Naive thymus-derived CD8-positive, alpha-beta T cell (primary cell): ENCODE results near the gene PARK7. TPM values are rescaled to one million over a fixed set of nuclear protein-coding genes. Genes with fewer than 3 reads are reported as not detected.

Experiments used
- ATAC-seq, 2 donors: fragments of 150-1000 bp; cut with Tn5 transposase in 1 of 2; sonication (Bioruptor Pico), chemical (Tn5 transposase) in 1 of 2; 1 replicate in 1 of 2; 2 replicates in 1 of 2; pipeline ENCODE4 v1.10.0; 2021; ENCODE audit warnings: mild to moderate bottlenecking in 2 of 2, moderate library complexity in 2 of 2
- POLR2A ChIA-PET: fragments of 350-600 bp; sonication (Branson Sonifier 250); formaldehyde crosslinking; loops from one replicate; lab custom pipeline; 2021; ENCODE audit warnings: antibody characterized with exemption; lab: Charles Lee
- DNase-seq, 10 donors: peaks; one replicate each; pipeline versions ENCODE4 v3.0.0 to v3.0.0-alpha.2; 2020 to 2022
- H3K27ac Mint-ChIP-seq, 10 donors: one replicate each; pipeline ENCODE4 v1.8.0; 2020 to 2022; ENCODE audit warnings: mild to moderate bottlenecking in 10 of 10, mixed read lengths in 10 of 10, moderate library complexity in 4 of 10, inconsistent platforms in 1 of 10
- H3K27me3 Mint-ChIP-seq, 5 donors: one replicate each; pipeline ENCODE4 v1.8.0; 2021 to 2022; ENCODE audit warnings: mixed read lengths in 5 of 5
- H3K36me3 Mint-ChIP-seq, 3 donors: one replicate each; pipeline ENCODE4 v1.8.0; 2020 to 2022; ENCODE audit warnings: mixed read lengths in 3 of 3, mild to moderate bottlenecking in 2 of 3, inconsistent platforms in 1 of 3
- H3K4me1 Mint-ChIP-seq, 4 donors: one replicate each; pipeline ENCODE4 v1.8.0; 2021 to 2022; ENCODE audit warnings: mixed read lengths in 4 of 4
- H3K4me3 Mint-ChIP-seq, 10 donors: one replicate each; pipeline ENCODE4 v1.8.0; 2020 to 2022; ENCODE audit warnings: mild to moderate bottlenecking in 10 of 10, mixed read lengths in 10 of 10, moderate library complexity in 6 of 10, inconsistent platforms in 1 of 10
- H3K9me3 Mint-ChIP-seq, 9 donors: one replicate each; pipeline ENCODE4 v1.8.0; 2020 to 2022; ENCODE audit warnings: mixed read lengths in 9 of 9, mild to moderate bottlenecking in 3 of 9, inconsistent platforms in 1 of 9, moderate library complexity in 1 of 9
- polyA plus RNA-seq, 3 donors: library from polyadenylated mRNA; unstranded; fragments of 300-500 nt; fragmentation: Illumina TruSeq; gene quantifications; one replicate each; pipeline ENCODE4 v1.2.3, GENCODE V29; 2021
- total RNA-seq, 8 experiments: library from RNA in 2 of 8; stranded (reverse) in 2 of 8; gene quantifications; one replicate each; pipeline ENCODE4 v1.2.3 and lab custom pipeline; 2021 to 2026

Gene PARK7
- total and polyA plus RNA-seq, 5 experiments from 2014 or later, result 110 to 348 (median 318) TPM

DNA sequence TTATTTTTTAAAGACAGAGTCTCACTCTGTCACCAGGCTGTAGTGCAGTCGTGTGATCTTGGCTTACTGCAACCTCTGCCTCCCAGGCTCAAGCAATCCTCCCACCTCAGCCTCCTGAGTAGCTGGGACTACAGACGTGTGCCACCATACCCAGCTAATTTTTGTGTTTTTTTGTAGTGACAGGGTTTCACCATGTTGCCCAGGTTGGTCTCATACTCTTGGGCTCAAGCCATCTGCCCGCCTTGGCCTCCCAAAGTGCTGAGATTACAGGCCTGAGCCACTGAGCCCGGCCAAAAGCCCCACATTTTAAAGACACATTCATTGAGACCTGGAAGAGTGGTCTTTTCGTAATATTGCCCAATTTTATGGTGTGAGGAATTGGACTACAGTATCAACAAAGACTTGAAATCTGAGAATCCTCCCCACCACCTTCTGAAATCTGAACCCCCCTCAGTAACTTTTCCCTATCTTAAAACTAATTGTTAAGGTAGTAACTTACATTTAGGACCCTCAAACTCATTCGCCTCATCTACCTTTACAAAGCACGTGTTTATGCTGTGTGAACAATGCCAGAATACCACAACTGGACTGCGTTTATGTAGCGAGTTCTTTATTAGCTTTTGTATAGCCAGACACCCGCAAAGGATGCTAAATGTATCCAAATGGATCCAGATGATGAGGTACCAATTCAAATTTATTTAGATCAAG, 61.9 kb downstream of the PARK7 start:
- POLR2A ChIA-PET, result no interaction called here
- H3K27me3 Mint-ChIP-seq, result peaks cover 12 to 42% (median 18%) of the 10 kb centered on the region in 5 donors
- no peak overlapping the region for H3K27ac Mint-ChIP-seq
- DNase-seq, result no peak
- no peak for ATAC-seq
- H3K36me3 Mint-ChIP-seq, result no peaks in the 10 kb centered on the region
- no peaks in the 10 kb centered on the region for H3K9me3 Mint-ChIP-seq
- H3K4me3 Mint-ChIP-seq, result no peak overlapping the region
- peaks cover 11 to 16% (median 13%) of the 10 kb centered on the region in 4 donors for H3K4me1 Mint-ChIP-seq

DNA sequence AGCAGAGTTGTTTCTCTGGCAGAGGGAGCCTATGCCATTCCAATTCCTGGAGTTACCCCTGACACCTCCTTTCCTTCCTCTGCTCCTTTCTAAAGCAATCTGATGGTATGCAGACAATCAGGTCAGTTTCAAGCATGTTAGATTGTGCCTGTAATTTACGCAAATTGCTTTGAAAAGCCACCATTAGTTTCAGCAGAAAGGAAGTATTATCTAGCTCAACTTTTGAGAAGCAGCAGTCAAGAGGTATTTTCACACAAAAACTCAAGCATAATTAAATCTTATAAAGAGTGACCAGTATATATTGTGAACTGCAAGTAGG, 62.4 kb downstream of the PARK7 start:
- H3K4me3 Mint-ChIP-seq, result peak overlapping the region in 1 of 10 donors; percentile 26
- peaks cover 11 to 16% (median 13%) of the 10 kb centered on the region in 4 donors for H3K4me1 Mint-ChIP-seq
- H3K36me3 Mint-ChIP-seq, result no peaks in the 10 kb centered on the region
- peaks cover 8 to 39% (median 15%) of the 10 kb centered on the region in 5 donors for H3K27me3 Mint-ChIP-seq
- ATAC-seq, result no peak
- no peaks in the 10 kb centered on the region for H3K9me3 Mint-ChIP-seq
- no peak for DNase-seq
- POLR2A ChIA-PET, result interaction anchor here (0.5 kb wide), 1 partner anchor 148 kb away, joined by 4 read pairs; no protein-coding TSS in a partner anchor
- no peak overlapping the region for H3K27ac Mint-ChIP-seq

DNA sequence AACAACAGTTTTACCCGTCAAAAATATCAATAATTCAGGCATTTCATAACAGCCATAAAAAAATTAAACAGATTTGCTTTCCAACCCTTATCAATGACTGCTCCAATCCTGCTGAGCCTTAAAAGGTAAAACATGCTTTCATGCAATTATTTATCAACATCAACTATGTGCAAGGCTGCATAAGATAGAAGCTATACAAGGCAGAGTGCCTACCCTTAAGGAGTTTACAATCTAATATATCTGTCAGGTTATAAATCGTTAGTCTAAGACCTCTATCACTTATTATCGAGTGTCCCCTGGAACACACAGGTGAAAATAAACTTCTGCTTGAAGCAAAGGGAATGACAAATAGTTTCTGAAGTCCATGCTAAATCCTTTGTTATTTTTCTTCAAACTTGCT, 62.8 kb downstream of the PARK7 start:
- ATAC-seq, result no peak
- POLR2A ChIA-PET, result interaction anchor here (0.5 kb wide), 1 partner anchor 148 kb away, joined by 4 read pairs; no protein-coding TSS in a partner anchor
- Mint-ChIP-seq H3K4me3 (peak overlapping the region in 1 of 10 donors; percentile 26), H3K27me3 (peaks cover 5 to 36% (median 14%) of the 10 kb centered on the region in 5 donors), H3K4me1 (peaks cover 11 to 16% (median 13%) of the 10 kb centered on the region in 4 donors), H3K36me3 (no peaks in the 10 kb centered on the region), H3K27ac (no peak overlapping the region), H3K9me3 (no peaks in the 10 kb centered on the region)
- no peak for DNase-seq

DNA sequence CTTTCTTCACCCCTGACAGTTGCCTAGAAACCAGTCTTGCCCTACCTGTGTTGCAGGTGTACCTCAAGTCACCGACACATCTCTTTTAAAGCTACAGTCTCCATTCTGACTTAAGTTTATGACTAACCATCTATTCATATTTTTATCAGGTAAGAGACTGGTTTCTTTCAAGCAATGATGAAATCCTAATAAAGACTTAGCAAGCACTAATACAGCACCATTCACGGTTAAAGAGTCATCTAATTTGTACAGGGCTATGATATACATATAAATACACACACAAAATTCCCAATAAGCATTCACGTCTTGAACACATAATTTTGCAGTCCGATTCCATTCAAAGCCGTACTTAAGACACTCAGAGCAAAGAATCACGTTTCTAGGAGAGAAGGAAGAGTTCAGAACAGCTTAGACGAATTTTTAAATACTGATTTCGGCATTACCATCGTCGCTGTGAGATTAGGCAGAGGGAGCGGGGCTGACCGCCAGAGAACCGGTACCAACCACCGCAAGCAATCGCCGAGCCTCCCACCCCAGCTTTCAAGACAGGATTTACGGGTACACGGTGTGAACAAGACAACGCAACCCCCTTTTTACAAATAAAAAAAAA, 63.7 kb downstream of the PARK7 start:
- H3K4me3 Mint-ChIP-seq, result peak overlapping the region; percentile 72 to 92 (median 86)
- peaks cover 5 to 33% (median 14%) of the 10 kb centered on the region in 5 donors for H3K27me3 Mint-ChIP-seq
- DNase-seq, result peak in 3 of 10 donors; percentile 0 to 28 (median 10)

DNA sequence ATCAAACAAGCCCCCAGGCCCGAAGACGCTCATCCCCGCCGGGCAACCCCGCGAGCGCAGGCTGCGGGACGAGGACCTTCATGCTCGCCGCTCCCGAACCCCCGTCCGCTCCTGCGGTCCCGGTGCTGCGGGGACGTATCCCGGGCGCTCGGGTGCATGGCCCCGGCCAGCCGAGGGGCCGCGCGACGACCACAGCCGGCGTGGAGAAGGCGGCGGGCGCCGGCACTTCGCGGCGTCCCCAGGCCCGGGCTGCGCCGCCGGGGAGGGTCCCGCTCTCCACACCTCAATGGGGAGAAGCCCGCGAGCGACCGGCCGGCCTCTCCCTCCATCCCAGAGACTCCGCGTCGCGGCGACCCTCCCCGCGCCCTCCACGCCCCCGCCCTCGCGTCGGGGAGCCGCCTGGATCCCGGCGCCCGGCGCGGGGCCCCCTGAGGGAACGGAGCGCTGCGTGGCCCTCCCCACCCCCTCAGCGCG, 64.2 kb downstream of the PARK7 start:
- DNase-seq, result peak in 4 of 10 donors; percentile 3 to 23 (median 16)
- Mint-ChIP-seq H3K36me3 (no peaks in the 10 kb centered on the region), H3K9me3 (no peaks in the 10 kb centered on the region), H3K4me1 (peaks cover 11 to 16% (median 11%) of the 10 kb centered on the region in 4 donors), H3K4me3 (peak overlapping the region; percentile 72 to 92 (median 86)), H3K27ac (peak overlapping the region in 9 of 10 donors; percentile 40 to 91 (median 71)), H3K27me3 (peaks cover 5 to 32% (median 14%) of the 10 kb centered on the region in 5 donors)
- ATAC-seq, result peak; percentile 16 to 46
- POLR2A ChIA-PET, result interaction anchor here (2.0 kb wide), 1 partner anchor 292 kb away, joined by 9 read pairs; the partner anchor contains the start of gene SLC45A1

More for the DNA sequence above, 63.7 kb downstream of the PARK7 start:
- peak in 1 of 2 donors; percentile 1 for ATAC-seq
- Mint-ChIP-seq H3K36me3 (no peaks in the 10 kb centered on the region), H3K27ac (peak overlapping the region in 9 of 10 donors; percentile 40 to 91 (median 71)), H3K4me1 (peaks cover 11 to 16% (median 11%) of the 10 kb centered on the region in 4 donors), H3K9me3 (no peaks in the 10 kb centered on the region)
- POLR2A ChIA-PET, result interaction anchor here (2.0 kb wide), 1 partner anchor 293 kb away, joined by 9 read pairs; the partner anchor contains the start of gene SLC45A1

DNA sequence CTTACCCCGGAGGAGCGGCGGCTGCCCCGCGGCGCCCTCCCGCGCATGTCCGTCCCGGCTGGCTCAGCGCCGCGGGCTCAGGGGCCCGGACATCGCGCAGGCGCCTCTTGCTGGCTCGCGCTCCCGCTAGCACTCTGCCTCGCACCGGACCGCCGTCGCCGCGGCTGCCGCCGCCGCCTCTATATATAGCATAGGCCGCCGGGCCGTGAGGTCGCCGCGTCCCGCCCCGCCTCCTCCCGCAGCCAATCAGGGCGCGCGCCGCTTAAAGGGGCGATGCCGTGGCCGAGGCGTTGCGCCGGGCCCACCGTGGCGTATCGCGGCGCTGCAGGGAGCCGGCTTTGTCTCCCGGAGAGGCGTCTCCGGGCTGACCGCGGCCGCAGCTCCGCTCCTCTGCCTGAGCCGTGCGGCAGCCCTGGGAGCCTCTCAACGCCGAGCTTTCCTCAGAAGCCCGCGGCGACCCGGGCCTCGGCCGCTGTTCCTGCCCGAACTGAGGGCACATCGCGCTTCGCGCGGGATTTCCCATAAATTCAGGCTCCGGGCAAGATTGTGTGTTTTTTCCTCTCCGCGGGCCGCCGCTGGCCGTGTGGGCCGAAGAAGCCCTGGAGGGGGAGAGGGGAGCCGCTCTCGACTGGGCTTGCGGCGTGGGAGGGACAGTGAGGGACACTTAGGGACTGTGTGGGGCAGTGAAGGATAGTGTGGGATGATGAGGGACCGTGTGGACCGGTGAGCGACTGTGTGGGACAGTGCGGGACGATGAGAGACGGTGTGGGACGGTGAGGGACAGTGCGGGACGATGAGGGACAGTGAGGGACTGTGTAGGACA, 64.9 kb downstream of the PARK7 start, which contains the start of gene ERRFI1:
TSS of gene ERRFI1 (minus strand) at position 157 of the 823 bp plus-strand sequence. CDS start 10,690 bp downstream, outside the sequence.
- Mint-ChIP-seq H3K36me3 (no peaks in the 10 kb centered on the region), H3K9me3 (no peaks in the 10 kb centered on the region), H3K4me1 (peaks cover 11 to 16% (median 11%) of the 10 kb centered on the region in 4 donors), H3K27me3 (peaks cover 5 to 28% (median 14%) of the 10 kb centered on the region in 5 donors), H3K4me3 (peak within 1 kb of the TSS; percentile 72 to 92 (median 86)), H3K27ac (peak within 1 kb of the TSS; percentile 63 to 91 (median 80))
- POLR2A ChIA-PET, result interaction anchor here (1.1 to 2.0 kb wide), 2 partner anchors 11 to 291 kb away, joined by 3 to 9 read pairs; partner anchors contain the start of gene SLC45A1
- ATAC-seq (peak; percentile 91 to 93), DNase-seq (peak; percentile 74 to 90 (median 81))

DNA sequence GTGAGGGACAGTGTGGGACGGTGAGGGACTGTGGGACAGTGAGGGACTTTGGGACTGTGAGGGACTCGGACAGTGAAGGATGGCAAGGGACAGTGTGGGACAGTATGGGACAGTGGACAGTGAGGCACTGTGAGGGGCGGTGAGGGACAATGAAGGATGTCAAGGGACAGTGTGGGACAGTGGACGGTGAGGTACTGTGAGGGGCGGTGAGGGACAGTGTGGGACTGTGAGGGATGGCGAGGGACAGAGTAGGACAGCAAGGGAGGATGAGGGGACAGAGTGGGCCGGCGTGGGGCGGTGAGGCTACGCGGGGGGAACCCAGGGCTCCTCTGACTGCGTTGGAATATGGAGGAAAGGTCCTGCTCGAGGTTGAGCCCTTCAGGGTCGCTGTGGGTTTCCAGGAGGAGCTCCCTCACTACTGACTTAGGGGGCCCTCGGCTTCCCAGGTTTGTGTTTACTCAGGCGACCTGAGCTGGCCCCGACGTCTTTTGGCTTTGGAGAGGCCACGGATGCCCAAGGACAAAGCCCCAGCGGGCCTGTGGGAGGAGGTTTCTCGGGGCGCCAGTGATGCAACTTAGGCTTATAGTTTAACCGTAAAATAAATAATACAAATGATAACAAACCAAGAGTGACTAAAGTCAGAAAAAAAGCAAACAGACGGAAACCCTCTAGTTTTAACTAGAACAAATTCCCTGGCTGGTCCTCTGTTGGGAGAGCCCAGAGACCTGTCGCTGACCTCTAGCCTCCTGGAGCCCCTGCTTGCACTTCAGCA, 65.7 kb downstream of the PARK7 start:
- DNase-seq, result no peak
- Mint-ChIP-seq H3K36me3 (no peaks in the 10 kb centered on the region), H3K4me3 (peak overlapping the region; percentile 69 to 88 (median 80)), H3K27ac (peak overlapping the region in 9 of 10 donors; percentile 63 to 90 (median 70)), H3K9me3 (no peaks in the 10 kb centered on the region), H3K4me1 (peaks cover 11 to 16% (median 11%) of the 10 kb centered on the region in 4 donors), H3K27me3 (peaks cover 5 to 26% (median 14%) of the 10 kb centered on the region in 5 donors)
- ATAC-seq, result no peak
- POLR2A ChIA-PET, result interaction anchor here (1.1 to 2.0 kb wide), 2 partner anchors 12 to 291 kb away, joined by 3 to 9 read pairs; partner anchors contain the start of gene SLC45A1

DNA sequence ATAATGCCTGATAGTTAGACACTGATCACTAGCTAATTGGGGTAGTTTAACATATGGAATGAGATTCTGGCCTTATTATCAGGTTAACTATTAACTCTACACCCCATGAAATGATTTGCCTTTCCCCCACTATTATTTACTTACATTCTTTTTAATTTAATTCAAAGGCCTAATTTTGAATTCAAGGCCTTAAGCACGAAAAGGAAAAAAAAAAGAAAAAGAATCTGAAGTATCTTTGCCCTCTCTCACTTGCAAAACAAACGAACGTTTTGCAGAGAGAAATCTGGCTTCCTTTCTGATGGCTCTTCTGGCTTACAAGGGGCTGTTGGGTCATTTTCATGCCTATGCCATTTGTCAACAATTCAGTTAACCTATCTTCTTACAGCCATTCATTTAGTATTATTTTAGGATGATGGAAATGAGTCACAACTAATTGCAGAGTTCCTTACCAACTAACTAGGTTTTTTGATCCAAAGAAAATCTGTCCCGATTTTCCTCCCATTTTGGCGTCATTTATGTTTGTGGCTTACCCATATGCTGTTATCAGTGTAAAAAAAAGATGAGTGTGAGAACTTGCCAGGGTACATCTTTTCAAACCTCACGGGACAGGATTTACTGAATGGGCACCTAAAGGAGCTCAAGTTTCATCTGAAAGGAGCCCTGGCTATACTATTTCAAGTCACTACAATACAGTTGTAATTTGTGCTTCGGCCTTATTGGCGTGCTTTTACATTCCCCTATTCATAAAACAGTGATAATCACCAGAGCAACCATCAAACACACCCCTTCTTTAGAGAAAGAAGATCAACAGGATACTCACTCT, 66.4 kb downstream of the PARK7 start:
- DNase-seq, result no peak
- H3K27me3 Mint-ChIP-seq, result peaks cover 5 to 20% (median 14%) of the 10 kb centered on the region in 5 donors
- H3K36me3 Mint-ChIP-seq, result no peaks in the 10 kb centered on the region
- H3K4me3 Mint-ChIP-seq, result peak overlapping the region in 4 of 10 donors; percentile 16 to 72 (median 49)
- no peak overlapping the region for H3K27ac Mint-ChIP-seq
- ATAC-seq, result no peak
- peaks cover 10 to 16% (median 11%) of the 10 kb centered on the region in 4 donors for H3K4me1 Mint-ChIP-seq
- POLR2A ChIA-PET, result no interaction called here
- H3K9me3 Mint-ChIP-seq, result no peaks in the 10 kb centered on the region

DNA sequence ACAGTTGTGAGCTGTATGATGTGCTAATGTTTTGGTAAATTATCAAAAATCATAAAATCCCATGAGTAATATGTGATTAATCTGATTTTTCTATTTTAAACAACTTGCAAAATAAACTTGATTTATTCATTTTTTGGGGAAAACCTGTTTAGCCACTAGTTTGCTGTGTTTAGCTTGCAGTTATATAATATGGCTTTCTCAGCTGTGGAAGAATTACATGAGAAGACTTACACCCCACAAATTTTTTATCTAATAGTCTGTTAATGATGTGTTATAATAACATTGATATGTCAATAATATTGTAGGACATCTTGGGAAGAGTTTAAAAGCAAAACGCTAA, 67.0 kb downstream of the PARK7 start:
- no peaks in the 10 kb centered on the region for H3K36me3 Mint-ChIP-seq
- POLR2A ChIA-PET, result no interaction called here
- no peak overlapping the region for H3K4me3 Mint-ChIP-seq
- peaks cover 10 to 16% (median 11%) of the 10 kb centered on the region in 4 donors for H3K4me1 Mint-ChIP-seq
- DNase-seq, result no peak
- no peak for ATAC-seq
- no peaks in the 10 kb centered on the region for H3K9me3 Mint-ChIP-seq
- no peak overlapping the region for H3K27ac Mint-ChIP-seq
- peaks cover 5 to 20% (median 14%) of the 10 kb centered on the region in 5 donors for H3K27me3 Mint-ChIP-seq

DNA sequence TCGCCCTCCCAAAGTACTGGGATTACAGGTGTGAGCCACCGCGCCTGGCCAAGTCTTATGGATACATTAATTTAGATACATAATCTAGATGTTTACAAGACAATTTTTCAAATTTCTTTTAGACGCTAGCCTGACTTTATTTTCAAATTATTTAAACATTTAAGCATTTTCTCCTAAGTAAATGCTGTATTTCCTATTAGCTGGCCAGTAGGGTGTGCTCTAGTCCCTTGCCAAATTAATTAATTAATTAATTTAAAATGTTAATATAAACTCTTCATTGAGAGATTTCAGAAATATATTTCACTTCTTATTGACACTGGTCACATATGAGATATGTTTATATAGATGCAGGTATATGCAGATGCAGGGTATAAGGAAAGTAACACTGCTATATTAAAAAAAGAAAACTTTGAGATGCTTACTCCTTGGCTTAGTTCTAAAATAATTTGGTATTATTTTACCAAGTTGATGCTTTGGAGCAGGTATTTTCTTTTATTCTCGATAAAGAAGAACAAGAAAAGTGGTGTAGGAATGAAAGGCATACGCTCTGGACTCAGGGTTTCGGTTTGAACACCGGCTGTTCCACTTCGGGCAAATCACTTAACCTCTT, 69.8 kb downstream of the PARK7 start:
- peak in 4 of 10 donors; percentile 17 to 47 (median 42) for DNase-seq
- Mint-ChIP-seq H3K9me3 (no peaks in the 10 kb centered on the region), H3K27me3 (peaks cover 0 to 8% (median 7%) of the 10 kb centered on the region in 5 donors), H3K4me3 (no peak overlapping the region), H3K36me3 (no peaks in the 10 kb centered on the region), H3K27ac (no peak overlapping the region), H3K4me1 (peaks cover 5 to 9% (median 6%) of the 10 kb centered on the region in 4 donors)
- POLR2A ChIA-PET, result interaction anchor here (0.7 kb wide), 1 partner anchor 186 kb away, joined by 3 read pairs; no protein-coding TSS in a partner anchor
- ATAC-seq, result no peak
